K562 (cell line): ENCODE results near the gene CCM2. TPM values are rescaled to one million over a fixed set of nuclear protein-coding genes. Genes with fewer than 3 reads are reported as not detected.
"Not testable (repeated sequence)": the region's sequence is repeated elsewhere in the genome, so short reads cannot be mapped to it uniquely, and the experiment has no call there.

Experiments used
- ATAC-seq: fragments of 200-7000 bp; cut with Tn5 transposase; 3 replicates; pipeline ENCODE4 v1.9.1; 2020; ENCODE audit warnings: moderate library complexity
- BruUV-seq: library from RNA; stranded (reverse); fragments of 400-500 nt; replicated peaks from 2 replicates; lab custom pipeline; 2021; lab: Mats Ljungman, UMichigan
- CTCF ChIA-PET: fragments of 300-600 bp; formaldehyde crosslinking; extraction: SDS; loops from one replicate; lab custom pipeline; 2021; ENCODE audit warnings: low intra/inter-chr PET ratio; lab: Yijun Ruan, JAX
- POLR2A ChIA-PET: fragments of 300-600, 350-650 bp; sonication (Branson Sonifier 250); formaldehyde crosslinking; extraction: SDS; loops from one replicate; lab custom pipeline; 2021; ENCODE audit warnings: antibody characterized with exemption, inconsistent platforms; lab: Yijun Ruan, JAX
- DNase-seq, 4 experiments: peaks; one replicate each; pipeline versions ENCODE4 v3.0.0 to v3.0.0-alpha.2; 2011 to 2018; ENCODE audit warnings: low spot score in 3 of 4, mixed read lengths in 3 of 4; ENCODE audit errors: extremely low read depth in 1 of 4
- FAIRE-seq: peaks from 2 replicates; lab custom pipeline; 2011; peaks lifted over from hg19 to GRCh38; lab: Jason Lieb, UNC
- H2AFZ ChIP-seq: 2 replicates; pipeline ENCODE4 v1.6.0; 2011; ENCODE audit warnings: low read depth, low read length, control low read depth, inconsistent platforms
- H3K27ac ChIP-seq: fragments of 200-600 bp; 3 replicates; pipeline ENCODE4 v1.8.0; 2011; ENCODE audit warnings: low read depth, mild to moderate bottlenecking, control low read depth, inconsistent platforms, low read length, moderate library complexity, mixed read lengths; ENCODE audit errors: extremely low read depth
- H3K27me3 ChIP-seq, 2 experiments: fragments of 300-600 bp in 1 of 2; 2 replicates in 1 of 2; 3 replicates in 1 of 2; pipeline versions ENCODE4 v1.6.0 to v1.8.0; 2011; ENCODE audit warnings: inconsistent platforms in 2 of 2, low read length in 2 of 2, mild to moderate bottlenecking in 1 of 2, mixed read lengths in 1 of 2, moderate library complexity in 1 of 2; ENCODE audit not compliant: control insufficient read depth in 2 of 2, insufficient read depth in 2 of 2
- H3K36me3 ChIP-seq: fragments of 300-600 bp; 3 replicates; pipeline ENCODE4 v1.8.0; 2011; ENCODE audit warnings: mild to moderate bottlenecking, low read length, inconsistent platforms; ENCODE audit not compliant: control insufficient read depth, insufficient read depth
- H3K4me1 ChIP-seq, 2 experiments: fragments of 200-600 bp in 1 of 2; replicated peaks in 1 of 2; 2 replicates in 1 of 2; 3 replicates in 1 of 2; pipeline versions ENCODE4 v1.5.1 to v1.8.0; 2011; ENCODE audit warnings: inconsistent platforms in 2 of 2, low read length in 2 of 2, mild to moderate bottlenecking in 1 of 2, mixed read lengths in 1 of 2, moderate library complexity in 1 of 2; ENCODE audit not compliant: control insufficient read depth in 2 of 2, insufficient read depth in 2 of 2
- H3K4me2 ChIP-seq: 2 replicates; pipeline ENCODE4 v1.6.1; 2011; ENCODE audit warnings: low read length, control low read depth, inconsistent platforms, mixed read lengths; ENCODE audit not compliant: insufficient read depth
- H3K4me3 ChIP-seq: fragments of 200-600 bp; sonication (generic), shearing (Covaris generic); 2 replicates; pipeline ENCODE4 v1.5.1; 2016; ENCODE audit warnings: control low read depth, inconsistent platforms
- H3K79me2 ChIP-seq: fragments of 200-600 bp; 3 replicates; pipeline ENCODE4 v1.8.0; 2011; ENCODE audit warnings: low read length, inconsistent platforms; ENCODE audit not compliant: control insufficient read depth, insufficient read depth
- H3K9ac ChIP-seq, 2 experiments: 2 replicates each; pipeline versions ENCODE4 v1.6.0 to v1.6.1; 2011; ENCODE audit warnings: low read depth in 2 of 2, low read length in 2 of 2, control low read depth in 1 of 2, inconsistent platforms in 1 of 2, mild to moderate bottlenecking in 1 of 2, mixed read lengths in 1 of 2; ENCODE audit not compliant: insufficient read depth in 1 of 2
- H3K9me1 ChIP-seq: one replicate; pipeline ENCODE4 v1.6.0; 2011; ENCODE audit warnings: inconsistent platforms, mild to moderate bottlenecking, low read length, moderate library complexity; ENCODE audit not compliant: control insufficient read depth, insufficient read depth
- H3K9me3 ChIP-seq: replicated peaks from 2 replicates; pipeline ENCODE4 v1.5.1; 2011; ENCODE audit warnings: low read depth, low read length, inconsistent platforms; ENCODE audit not compliant: control insufficient read depth, insufficient read depth
- H4K20me1 ChIP-seq: replicated peaks from 2 replicates; pipeline ENCODE4 v1.6.1; 2011; ENCODE audit warnings: low read length, inconsistent platforms, mixed read lengths; ENCODE audit not compliant: control insufficient read depth, insufficient read depth
- KLF16 ChIP-seq: IDR thresholded peaks from 2 replicates; pipeline ENCODE4 v1.6.1; 2016; ENCODE audit warnings: antibody characterized with exemption
- MAFF ChIP-seq: IDR thresholded peaks from 2 replicates; pipeline ENCODE4 v1.6.1; 2012; ENCODE audit warnings: low read length, improper control_type of control experiment
- MAFK ChIP-seq: IDR thresholded peaks from 2 replicates; pipeline ENCODE4 v1.6.1; 2011; ENCODE audit warnings: low read length, improper control_type of control experiment
- PTBP1 ChIP-seq: fragments of 200-400 bp; formaldehyde crosslinking; IDR thresholded peaks from 2 replicates; pipeline ENCODE4 v1.6.1; 2017; ENCODE audit warnings: low read depth, low read length
- RBM25 ChIP-seq: fragments of 200-400 bp; formaldehyde crosslinking; IDR thresholded peaks from 2 replicates; pipeline ENCODE4 v1.6.1; 2018; ENCODE audit warnings: low read length, low read depth, moderate library complexity; ENCODE audit not compliant: severe bottlenecking
- ZFPM2 ChIP-seq: fragments of 250-450 bp; sonication (Bioruptor Pico); IDR thresholded peaks from 2 replicates; pipeline ENCODE4 v1.5.1; 2022; ENCODE audit warnings: mild to moderate bottlenecking
- whole genome bisulfite sequencing: fragments of 100-300 bp; shearing (Covaris generic); methylation state at CpG from one replicate; pipeline ENCODE4 v1.1.6; 2016; ENCODE audit warnings: low coverage, mixed read lengths; ENCODE audit not compliant: insufficient coverage; ENCODE audit errors: missing lambda C conversion rate; 5-methylcytosine and 5-hydroxymethylcytosine counted together
- in situ Hi-C: fragments of 300-500 bp; cut with MboI; formaldehyde crosslinking; loops from 4 replicates; pipeline ENCODE4 v1.15.0; 2018; ENCODE audit warnings: inconsistent platforms, mixed read lengths
- intact Hi-C: fragments of 100-400 bp; cut with micrococcal nuclease; formaldehyde crosslinking; loops from 2 replicates; pipeline ENCODE4 v1.14.2; 2022
- polyA plus RNA-seq, 8 experiments: library from polyadenylated mRNA; depleted of rRNA in 4 of 8; stranded (reverse) in 5 of 8; unstranded in 3 of 8; fragments of >200 nt; fragmentation: Nextera tagmentation in 2 of 8; fragmentation: Illumina TruSeq in 1 of 8; extraction: Ambion mirVana in 2 of 8; extraction: Trizol in 1 of 8; gene quantifications; 2 replicates each; pipeline versions ENCODE4 v1.2.1 to v1.2.3, GENCODE V29; 2011 to 2014; ENCODE audit warnings: inconsistent platforms in 1 of 8, missing spikeins in 1 of 8
- total RNA-seq, 7 experiments: library from RNA; depleted of rRNA in 6 of 7; stranded (reverse); fragments of >200 nt in 6 of 7; fragmentation: Illumina TruSeq in 2 of 7; extraction: Trizol in 2 of 7; gene quantifications; 2 replicates each; pipeline versions ENCODE4 v1.2.1 to v1.2.3, GENCODE V29; 2011 to 2021; ENCODE audit warnings: low replicate concordance in 1 of 7

Gene CCM2
- total and polyA plus RNA-seq, 9 of the 15 experiments (the other 6 are each of a cell fraction or from before 2014, with no cell fraction given) = 0.41 to 38.6 (median 25.9) TPM

GRCh38 chr7:45024126-45024744 is 24.2 kb downstream of the CCM2 start:
- in situ Hi-C loops (no loop called here), intact Hi-C loops (no loop called here)
- Histone ChIP-seq H3K9me3 (no peaks in the 10 kb centered on the region), H3K79me2 (peaks cover 74% of the 10 kb centered on the region), H3K27ac (no peak overlapping the region), H3K4me3 (no peak overlapping the region), H3K36me3 (peaks cover 27% of the 10 kb centered on the region; the same call in 2 of the 3 replicates), H2AFZ (no peak overlapping the region), H3K9ac (no peak overlapping the region), H4K20me1 (no peaks in the 10 kb centered on the region; the same call in 1 of the 2 replicates), H3K4me2 (no peak overlapping the region), H3K4me1 (peaks cover 11% of the 10 kb centered on the region in 2 experiments; a peak in 3 of 5 replicates), H3K27me3 (no peaks in the 10 kb centered on the region), H3K9me1 (no peaks in the 10 kb centered on the region)
- POLR2A ChIA-PET = no interaction called here
- WGBS = 33% methylated on average over 2 of the region's 2 CpGs
- CTCF ChIA-PET = no interaction called here
- FAIRE-seq (peak; percentile 23), ATAC-seq (no peak), DNase-seq (no peak)
- no peak for TF ChIP-seq MAFF
- TF ChIP-seq MAFK = no peak
- no peak for TF ChIP-seq KLF16
- TF ChIP-seq ZFPM2 (CRISPR knock-in tag) = no peak
- TF ChIP-seq RBM25 = peak; percentile 55
- no peak for TF ChIP-seq PTBP1
- BruUV-seq = no TSS peak

GRCh38 chr7:45025473-45025872 is 25.5 kb downstream of the CCM2 start:
- H2AFZ ChIP-seq, intact Hi-C loops, DNase-seq, CTCF ChIA-PET, H3K4me2 ChIP-seq, ATAC-seq, BruUV-seq, H3K9ac ChIP-seq, H3K27me3 ChIP-seq, in situ Hi-C loops, H3K4me3 ChIP-seq, H3K27ac ChIP-seq, H4K20me1 ChIP-seq, H3K9me3 ChIP-seq, H3K9me1 ChIP-seq: not testable (repeated sequence)
- peaks cover 72% of the 10 kb centered on the region for H3K79me2 ChIP-seq
- peak; percentile 29 for FAIRE-seq
- POLR2A ChIA-PET = interaction anchor here (0.6 kb wide), 1 partner anchor 48 kb away, joined by 3 read pairs; no protein-coding TSS in a partner anchor
- H3K36me3 ChIP-seq = peaks cover 30% of the 10 kb centered on the region; the same call in 2 of the 3 replicates
- WGBS = 96% methylated on average over 7 of the region's 12 CpGs
- H3K4me1 ChIP-seq = peaks cover 11% of the 10 kb centered on the region in 2 experiments; a peak in 3 of 5 replicates
